ENCODE results near the gene SPIB.
"Not testable (repeated sequence)": the region's sequence is repeated elsewhere in the genome, so short reads cannot be mapped to it uniquely, and the experiment has no call there.

Gene SPIB

GRCh38 chr19:50418176-50419021 lies at the start of gene SPIB:
TSS of gene SPIB (plus strand) at chr19:50418938. CDS start at chr19:50418963, 25 bp downstream.
- no peak for DNase-seq

GRCh38 chr19:50371914-50372475 lies 46.7 kb upstream of the SPIB start:
- no peak for DNase-seq

GRCh38 chr19:50376166-50377050 lies 42.3 kb upstream of the SPIB start, which contains the start of gene NR1H2:
TSS of gene NR1H2 (plus strand) at chr19:50376457. CDS start at chr19:50377606, 1,149 bp downstream.
- DNase-seq = peak; percentile 89

- no peak for DNase-seq
These were observed 41.7 kb upstream of the SPIB start for GRCh38 chr19:50377051-50377461.

GRCh38 chr19:50377517-50377916 lies 41.2 kb upstream of the SPIB start:
- DNase-seq = no peak

- no peak for DNase-seq
These were observed 40.4 kb upstream of the SPIB start for GRCh38 chr19:50378169-50378862.

- no peak for DNase-seq
These were observed 39.9 kb upstream of the SPIB start for GRCh38 chr19:50378863-50379236.

GRCh38 chr19:50379602-50380001 lies 39.1 kb upstream of the SPIB start:
- DNase-seq = no peak

GRCh38 chr19:50380137-50380536 lies 38.6 kb upstream of the SPIB start:
- no peak for DNase-seq

GRCh38 chr19:50380751-50381151 lies 38.0 kb upstream of the SPIB start:
- DNase-seq = no peak

- no peak for DNase-seq
These were observed 36.6 kb upstream of the SPIB start for GRCh38 chr19:50381881-50382729.

GRCh38 chr19:50383001-50383851 lies 35.5 kb upstream of the SPIB start:
- peak; percentile 32 for DNase-seq

- peak; percentile 95 for DNase-seq
These were observed 34.7 kb upstream of the SPIB start, which contains the start of gene POLD1 for GRCh38 chr19:50383852-50384684. TSS of gene POLD1 (plus strand) at chr19:50384347. CDS start at chr19:50398852, 14,505 bp downstream.

- DNase-seq = no peak
These were observed 33.8 kb upstream of the SPIB start for GRCh38 chr19:50384685-50385535.

GRCh38 chr19:50387176-50387867 lies 31.4 kb upstream of the SPIB start:
- no peak for DNase-seq

- DNase-seq = no peak
These were observed 30.9 kb upstream of the SPIB start for GRCh38 chr19:50387868-50388245.

GRCh38 chr19:50390295-50390694 lies 28.4 kb upstream of the SPIB start:
- not testable (repeated sequence) for DNase-seq

GRCh38 chr19:50390952-50391351 lies 27.8 kb upstream of the SPIB start:
- not testable (repeated sequence) for DNase-seq
